ENCODE results near the gene MPG. TPM values are rescaled to one million over a fixed set of nuclear protein-coding genes. Genes with fewer than 3 reads are reported as not detected.
"Not testable (repeated sequence)": the region's sequence is repeated elsewhere in the genome, so short reads cannot be mapped to it uniquely, and the experiment has no call there.

MPG gene
- 77.7 and 78.6 TPM in 2 replicates for total RNA-seq

- intact Hi-C loops (cut with micrococcal nuclease) = loop anchor here (2.0 kb wide), 1 partner anchor 25 kb away; the partner anchor contains the start of genes POLR3K and SNRNP25
- Mint-ChIP-seq H3K27ac (peak within 1 kb of the TSS; percentile 83), H3K4me1 (ENCODE audit: low read depth) (peaks cover 24% of the 10 kb centered on the region), H3K4me3 (ENCODE audit: low read depth) (peak within 1 kb of the TSS; percentile 92), H3K9me3 (no peaks in the 10 kb centered on the region), H3K36me3 (ENCODE audit: low read depth) (peaks cover 14% of the 10 kb centered on the region), H3K27me3 (ENCODE audit: low read depth) (peaks cover 21% of the 10 kb centered on the region)
- DNase-seq (ENCODE audit: low spot score) = peak; percentile 81
Observed at GRCh38 chr16:77807-78443, at the start of gene MPG. Gene MPG, plus strand, starts transcription at chr16:78225. Its CDS starts 85 bp downstream, at chr16:78310.

- H3K9me3 Mint-ChIP-seq; H3K27ac Mint-ChIP-seq; intact Hi-C loops (cut with micrococcal nuclease); H3K27me3 Mint-ChIP-seq (ENCODE audit: low read depth); DNase-seq (ENCODE audit: low spot score); H3K4me1 Mint-ChIP-seq (ENCODE audit: low read depth); H3K4me3 Mint-ChIP-seq (ENCODE audit: low read depth); H3K36me3 Mint-ChIP-seq (ENCODE audit: low read depth): not testable (repeated sequence)
Observed at GRCh38 chr16:30627-31026, 47.4 kb upstream of the MPG start.

GRCh38 chr16:33154-33876 is 44.7 kb upstream of the MPG start:
- DNase-seq (ENCODE audit: low spot score); H3K27me3 Mint-ChIP-seq (ENCODE audit: low read depth); H3K9me3 Mint-ChIP-seq; H3K27ac Mint-ChIP-seq; H3K4me1 Mint-ChIP-seq (ENCODE audit: low read depth); H3K4me3 Mint-ChIP-seq (ENCODE audit: low read depth); intact Hi-C loops (cut with micrococcal nuclease): not testable (repeated sequence)
- peaks cover 15% of the 10 kb centered on the region for H3K36me3 Mint-ChIP-seq (ENCODE audit: low read depth)

GRCh38 chr16:33877-34647 is 44.0 kb upstream of the MPG start:
- H3K36me3 Mint-ChIP-seq (ENCODE audit: low read depth) = peaks cover 15% of the 10 kb centered on the region
- H3K27ac Mint-ChIP-seq = no peak overlapping the region
- no peak for DNase-seq (ENCODE audit: low spot score)
- peaks cover 6% of the 10 kb centered on the region for H3K4me1 Mint-ChIP-seq (ENCODE audit: low read depth)
- intact Hi-C loops (cut with micrococcal nuclease) = no loop called here
- no peaks in the 10 kb centered on the region for H3K27me3 Mint-ChIP-seq (ENCODE audit: low read depth)
- no peak overlapping the region for H3K4me3 Mint-ChIP-seq (ENCODE audit: low read depth)
- no peaks in the 10 kb centered on the region for H3K9me3 Mint-ChIP-seq

GRCh38 chr16:34648-34987 is 43.4 kb upstream of the MPG start:
- intact Hi-C loops (cut with micrococcal nuclease) = no loop called here
- H3K4me1 Mint-ChIP-seq (ENCODE audit: low read depth) = peaks cover 11% of the 10 kb centered on the region
- H3K36me3 Mint-ChIP-seq (ENCODE audit: low read depth) = peaks cover 19% of the 10 kb centered on the region
- H3K27me3 Mint-ChIP-seq (ENCODE audit: low read depth) = no peaks in the 10 kb centered on the region
- no peaks in the 10 kb centered on the region for H3K9me3 Mint-ChIP-seq
- no peak overlapping the region for H3K27ac Mint-ChIP-seq
- H3K4me3 Mint-ChIP-seq (ENCODE audit: low read depth) = no peak overlapping the region
- DNase-seq (ENCODE audit: low spot score) = no peak

- Mint-ChIP-seq H3K36me3 (ENCODE audit: low read depth) (peaks cover 19% of the 10 kb centered on the region), H3K27me3 (ENCODE audit: low read depth) (no peaks in the 10 kb centered on the region), H3K9me3 (no peaks in the 10 kb centered on the region), H3K4me1 (ENCODE audit: low read depth) (peaks cover 11% of the 10 kb centered on the region), H3K4me3 (ENCODE audit: low read depth) (no peak overlapping the region), H3K27ac (no peak overlapping the region)
- intact Hi-C loops (cut with micrococcal nuclease) = no loop called here
- DNase-seq (ENCODE audit: low spot score) = no peak
Observed at GRCh38 chr16:35011-35677, 42.9 kb upstream of the MPG start.

- Mint-ChIP-seq H3K27me3 (ENCODE audit: low read depth) (no peaks in the 10 kb centered on the region), H3K27ac (no peak overlapping the region), H3K36me3 (ENCODE audit: low read depth) (peaks cover 19% of the 10 kb centered on the region), H3K4me1 (ENCODE audit: low read depth) (peaks cover 11% of the 10 kb centered on the region), H3K4me3 (ENCODE audit: low read depth) (no peak overlapping the region), H3K9me3 (no peaks in the 10 kb centered on the region)
- intact Hi-C loops (cut with micrococcal nuclease) = no loop called here
- no peak for DNase-seq (ENCODE audit: low spot score)
Observed at GRCh38 chr16:35678-36305, 42.2 kb upstream of the MPG start.

GRCh38 chr16:36336-36984 is 41.6 kb upstream of the MPG start:
- H3K4me3 Mint-ChIP-seq (ENCODE audit: low read depth) = no peak overlapping the region
- no peaks in the 10 kb centered on the region for H3K27me3 Mint-ChIP-seq (ENCODE audit: low read depth)
- intact Hi-C loops (cut with micrococcal nuclease) = no loop called here
- H3K27ac Mint-ChIP-seq = no peak overlapping the region
- no peak for DNase-seq (ENCODE audit: low spot score)
- no peaks in the 10 kb centered on the region for H3K9me3 Mint-ChIP-seq
- H3K4me1 Mint-ChIP-seq (ENCODE audit: low read depth) = peaks cover 11% of the 10 kb centered on the region
- peaks cover 25% of the 10 kb centered on the region for H3K36me3 Mint-ChIP-seq (ENCODE audit: low read depth)

GRCh38 chr16:37511-37910 is 40.5 kb upstream of the MPG start:
- Mint-ChIP-seq H3K9me3 (no peaks in the 10 kb centered on the region), H3K36me3 (ENCODE audit: low read depth) (peaks cover 36% of the 10 kb centered on the region), H3K27me3 (ENCODE audit: low read depth) (no peaks in the 10 kb centered on the region), H3K27ac (no peak overlapping the region), H3K4me3 (ENCODE audit: low read depth) (no peak overlapping the region), H3K4me1 (ENCODE audit: low read depth) (peaks cover 19% of the 10 kb centered on the region)
- intact Hi-C loops (cut with micrococcal nuclease) = no loop called here
- DNase-seq (ENCODE audit: low spot score) = no peak

GRCh38 chr16:38206-38605 is 39.8 kb upstream of the MPG start:
- intact Hi-C loops (cut with micrococcal nuclease); H3K4me3 Mint-ChIP-seq (ENCODE audit: low read depth); DNase-seq (ENCODE audit: low spot score); H3K27me3 Mint-ChIP-seq (ENCODE audit: low read depth); H3K9me3 Mint-ChIP-seq; H3K27ac Mint-ChIP-seq: not testable (repeated sequence)
- peaks cover 42% of the 10 kb centered on the region for H3K36me3 Mint-ChIP-seq (ENCODE audit: low read depth)
- peaks cover 24% of the 10 kb centered on the region for H3K4me1 Mint-ChIP-seq (ENCODE audit: low read depth)

GRCh38 chr16:38941-39892 is 38.8 kb upstream of the MPG start:
- H3K4me1 Mint-ChIP-seq (ENCODE audit: low read depth) = peaks cover 26% of the 10 kb centered on the region
- peaks cover 48% of the 10 kb centered on the region for H3K36me3 Mint-ChIP-seq (ENCODE audit: low read depth)
- DNase-seq (ENCODE audit: low spot score) = peak; percentile 49
- H3K27me3 Mint-ChIP-seq (ENCODE audit: low read depth) = no peaks in the 10 kb centered on the region
- H3K4me3 Mint-ChIP-seq (ENCODE audit: low read depth) = no peak overlapping the region
- intact Hi-C loops (cut with micrococcal nuclease) = no loop called here
- H3K27ac Mint-ChIP-seq = no peak overlapping the region
- H3K9me3 Mint-ChIP-seq = no peaks in the 10 kb centered on the region

Data from activated T-helper 2 cell treated with anti-CD3 and anti-CD28 coated beads, Interferon-gamma antibody, Interleukin-2, Interleukin-4, amounts not matched to agents 10 μg/mL and 5 μg/mL and 100 μg/mL, durations not matched to agents 14 hours and 24 hours and 36 hours (primary cell).